Stimulated activated CD4-positive, alpha-beta T cell treated with anti-CD3 and anti-CD28 coated beads, Interleukin-15, amount 100 ng/mL, for 24 hours (primary cell): Measurements from ENCODE around the gene CDH4.

Experiments
- DNase-seq: peaks from one replicate; pipeline ENCODE4 v3.0.0-alpha.2; 2020

CDH4 gene

GRCh38 chr20:61567204-61567603 lies 315.1 kb downstream of the CDH4 start:
- DNase-seq = no peak

- DNase-seq = no peak
These were observed 317.8 kb downstream of the CDH4 start for GRCh38 chr20:61569825-61570224.

GRCh38 chr20:61570646-61571195 lies 318.7 kb downstream of the CDH4 start:
- no peak for DNase-seq

- DNase-seq = no peak
These were observed 319.2 kb downstream of the CDH4 start for GRCh38 chr20:61571221-61571620.

DNA sequence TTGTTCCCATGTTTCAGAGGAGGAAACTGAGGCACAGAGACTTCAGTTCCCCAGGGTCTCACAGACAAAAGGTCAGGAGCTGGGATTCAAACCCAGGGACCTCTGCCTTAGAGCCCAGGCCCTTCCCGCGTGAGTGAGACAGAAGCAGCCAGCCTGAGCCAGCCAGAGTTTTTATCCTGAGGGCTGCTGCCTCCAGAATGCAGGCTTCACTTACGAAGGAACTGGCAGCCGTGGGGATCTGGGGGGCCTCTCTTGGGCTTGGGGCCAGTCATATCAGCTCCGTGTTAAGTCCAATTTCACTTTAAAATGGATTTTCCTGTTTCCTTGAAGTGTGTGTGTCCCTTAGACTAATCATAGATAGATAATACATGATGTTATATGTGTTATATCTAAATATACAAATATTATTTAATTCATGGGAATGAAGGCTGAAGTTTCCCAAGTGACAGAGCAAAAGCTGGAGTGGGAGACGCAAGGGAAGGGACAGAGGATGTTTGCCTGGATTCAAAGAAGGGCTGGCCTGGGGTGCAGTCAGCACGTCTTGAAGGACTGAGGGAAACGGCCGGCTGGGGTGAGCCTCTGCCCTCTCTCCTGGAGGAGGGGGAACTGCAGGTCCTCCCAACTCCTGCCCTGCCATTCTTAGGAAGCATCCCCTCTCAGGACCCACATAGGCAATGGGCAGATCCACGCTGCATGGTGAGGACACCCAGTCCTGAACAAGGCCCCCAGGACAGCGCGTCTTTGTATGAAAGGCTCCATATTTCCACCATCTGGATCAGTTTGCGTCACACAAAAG lies 320.1 kb downstream of the CDH4 start:
- no peak for DNase-seq

DNA sequence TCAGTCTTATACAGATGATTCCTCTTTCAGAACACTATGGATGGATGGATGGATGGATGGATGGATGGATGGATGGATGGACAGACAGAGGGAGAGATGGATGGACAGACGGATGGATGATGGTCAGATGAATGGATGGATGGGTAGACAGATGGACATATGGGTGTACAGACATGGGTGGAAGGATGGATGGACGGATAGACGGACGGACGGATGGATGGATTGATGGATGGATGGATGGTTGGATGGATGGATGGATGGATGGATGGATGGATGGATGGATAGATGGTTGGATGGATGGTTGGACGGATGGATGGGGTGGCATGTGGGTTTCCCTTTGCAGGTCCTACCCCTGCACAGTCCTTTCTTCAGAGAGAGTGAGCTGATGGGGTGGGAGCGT lies 320.7 kb downstream of the CDH4 start:
- no peak for DNase-seq

DNA sequence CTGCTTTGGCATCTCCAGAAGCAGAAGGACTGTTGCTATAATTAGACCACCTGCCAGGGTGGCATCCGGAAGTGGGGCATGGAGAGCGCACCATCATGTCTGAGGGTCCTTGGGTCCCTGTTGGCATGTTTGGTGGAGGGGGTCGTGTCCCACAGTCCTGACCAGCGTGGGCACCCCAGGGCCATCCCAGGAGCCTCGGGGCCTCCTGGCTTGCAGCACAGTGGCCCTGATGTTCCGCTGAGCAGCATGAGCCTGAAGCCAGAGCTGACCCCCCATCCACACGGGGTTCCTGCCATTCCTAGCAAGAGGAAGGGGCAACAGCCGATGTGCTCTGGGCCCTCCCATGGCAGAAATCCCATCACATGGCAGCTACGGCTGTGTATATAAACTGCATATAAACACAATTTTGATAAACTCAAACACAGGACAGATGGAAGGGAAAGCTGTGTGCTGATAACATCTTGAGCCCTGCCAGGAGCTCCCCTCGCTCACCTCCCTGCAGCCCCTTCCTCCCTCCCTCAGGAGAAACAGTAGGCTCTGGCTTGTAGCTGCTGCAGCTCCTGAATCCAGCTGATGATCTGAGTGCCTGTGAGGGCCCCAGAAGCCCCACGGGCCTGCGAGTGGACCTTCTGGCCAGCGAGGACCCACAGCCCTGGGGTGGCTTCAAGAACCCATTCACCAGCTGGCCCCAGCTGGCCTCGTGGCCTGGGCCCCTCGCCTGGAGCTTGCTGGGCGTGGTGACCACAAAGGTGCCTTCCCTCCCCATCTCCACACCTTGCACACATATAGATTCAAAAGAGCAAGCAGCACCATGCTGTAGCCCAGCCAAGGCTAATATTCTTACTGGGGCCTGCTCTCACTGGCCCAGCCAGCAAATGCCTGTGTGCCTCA lies 321.6 kb downstream of the CDH4 start:
- no peak for DNase-seq

DNA sequence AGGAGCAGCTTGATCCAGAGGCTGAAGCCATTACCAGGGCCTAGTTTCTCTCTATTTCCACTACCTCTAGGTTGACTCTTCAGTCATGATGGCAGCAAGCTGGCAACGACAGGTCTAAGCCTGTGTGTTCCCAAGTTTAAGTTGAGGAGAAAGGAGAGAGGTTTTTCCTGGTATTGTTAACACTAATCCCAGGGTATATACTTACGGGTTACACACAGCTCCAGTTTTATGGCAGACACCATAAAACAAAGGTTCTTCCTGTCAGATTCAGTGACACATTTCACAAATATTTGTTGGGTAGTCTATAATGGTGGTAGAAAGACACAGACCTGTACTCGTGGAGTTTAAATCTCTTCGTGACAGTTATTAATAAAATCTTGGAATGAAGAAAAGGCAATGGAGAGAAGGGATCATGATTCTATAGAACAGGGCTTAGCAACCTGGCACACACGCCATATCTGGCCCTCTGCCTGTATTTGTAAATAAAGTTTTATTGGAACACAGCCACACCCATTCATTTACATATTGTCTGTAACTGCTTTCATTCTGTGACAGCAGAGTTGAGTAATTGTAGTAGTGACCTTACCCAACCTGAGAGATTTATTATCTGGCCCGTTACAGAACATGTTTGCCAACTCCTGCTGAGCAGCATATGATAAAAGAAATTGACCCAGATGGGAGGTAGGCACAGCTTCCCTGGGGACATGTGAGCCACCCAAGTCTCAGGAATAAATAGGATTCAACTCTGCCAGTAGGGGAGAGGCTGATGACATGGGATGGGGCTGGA lies 323.3 kb downstream of the CDH4 start:
- DNase-seq = no peak

DNA sequence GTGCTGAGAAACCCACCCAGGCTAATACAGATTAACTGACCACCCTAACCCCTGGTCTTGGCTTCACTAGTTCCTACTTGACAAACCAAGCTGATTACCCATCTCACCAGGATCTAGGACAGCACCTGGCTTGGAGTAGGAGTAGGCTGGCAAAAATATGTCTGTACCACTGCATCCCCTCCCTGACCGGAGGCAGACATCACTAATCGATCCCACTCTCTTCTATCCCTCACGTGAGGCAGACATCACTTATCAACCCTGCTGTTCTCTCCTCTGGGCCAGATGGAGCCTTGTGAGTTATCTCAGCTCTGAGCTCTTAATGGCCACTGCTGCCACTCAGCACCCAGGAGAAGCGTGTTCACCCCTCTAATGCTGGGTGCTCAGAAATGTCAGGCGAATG lies 324.3 kb downstream of the CDH4 start:
- DNase-seq = no peak

- no peak for DNase-seq
These were observed 325.0 kb downstream of the CDH4 start for GRCh38 chr20:61577065-61577464.

GRCh38 chr20:61579908-61580307 lies 327.8 kb downstream of the CDH4 start:
- DNase-seq = no peak

- no peak for DNase-seq
These were observed 329.1 kb downstream of the CDH4 start for GRCh38 chr20:61580958-61581824.

DNA sequence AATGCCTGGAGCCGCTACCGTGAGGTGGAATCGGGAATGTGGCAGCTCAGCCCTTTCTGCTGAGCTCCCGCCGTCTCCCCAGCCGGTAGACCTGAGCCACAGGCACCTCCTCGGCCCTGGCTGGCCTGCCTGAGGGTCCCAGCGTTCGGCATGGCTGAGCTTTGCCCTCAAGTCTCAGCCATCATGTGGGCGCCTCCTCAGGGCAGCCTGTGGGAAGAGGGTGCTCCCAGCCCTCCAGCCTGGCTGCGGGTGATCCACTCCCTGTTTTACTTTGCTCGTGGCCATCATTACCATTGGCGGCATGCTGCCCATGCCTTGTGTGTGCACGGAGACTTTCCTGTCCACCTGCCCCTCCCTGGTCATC lies 329.7 kb downstream of the CDH4 start:
- no peak for DNase-seq

DNA sequence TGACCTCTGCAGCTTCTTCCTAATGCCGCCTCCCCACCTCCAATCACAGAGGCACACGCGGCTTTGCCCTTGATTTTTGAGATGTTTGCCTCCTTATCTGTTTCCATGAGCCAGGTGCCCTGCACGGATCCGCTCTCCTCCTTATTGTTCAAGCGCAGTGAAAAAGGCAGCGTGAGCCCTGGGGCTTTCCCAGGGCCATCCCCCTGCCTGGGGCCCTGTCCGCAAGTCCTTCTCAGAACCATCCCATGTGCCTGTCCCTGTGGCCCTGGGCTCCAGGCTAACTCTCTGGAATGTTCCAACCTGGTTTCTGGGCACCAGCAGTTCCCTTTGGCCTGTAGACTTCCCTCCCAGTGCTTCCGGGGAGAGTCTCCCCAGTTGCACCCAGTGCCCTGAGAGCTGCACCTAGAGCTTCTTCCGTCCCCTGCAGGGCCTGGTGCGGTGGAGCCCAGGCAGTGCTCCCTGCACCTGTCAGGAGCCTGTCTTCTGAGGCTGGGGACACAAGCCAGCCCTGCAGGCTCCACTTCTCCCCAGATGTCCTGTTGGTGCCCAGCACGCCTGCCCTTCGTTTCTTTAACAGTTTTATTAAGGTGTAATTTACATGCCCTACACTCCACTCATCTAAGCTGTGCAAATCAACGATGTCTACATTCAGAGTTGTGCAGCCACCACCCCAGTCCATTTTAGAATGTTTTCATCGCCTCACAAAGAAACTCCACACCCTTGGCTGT lies 330.3 kb downstream of the CDH4 start:
- no peak for DNase-seq

GRCh38 chr20:61583356-61583755 lies 331.3 kb downstream of the CDH4 start:
- no peak for DNase-seq

DNA sequence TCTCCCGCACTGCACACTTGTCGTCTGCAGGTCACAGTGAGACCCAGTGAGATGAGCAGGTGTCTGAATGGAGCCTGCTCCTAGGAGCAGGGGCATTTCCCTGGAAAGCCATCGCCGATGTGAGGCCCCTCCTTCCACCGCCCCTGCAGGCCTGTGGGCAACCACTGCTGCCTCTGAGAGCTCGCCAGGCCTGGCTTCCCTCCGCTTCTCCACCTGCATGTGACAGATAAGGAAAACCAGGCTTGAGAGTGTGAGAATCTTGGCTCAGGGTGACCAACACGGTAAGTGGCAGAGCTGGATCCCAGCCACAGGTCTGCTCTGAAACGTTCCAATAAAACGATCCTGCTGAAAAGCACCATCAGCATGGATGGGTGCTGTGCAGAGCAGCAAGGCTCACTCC lies 332.8 kb downstream of the CDH4 start:
- DNase-seq = no peak

DNA sequence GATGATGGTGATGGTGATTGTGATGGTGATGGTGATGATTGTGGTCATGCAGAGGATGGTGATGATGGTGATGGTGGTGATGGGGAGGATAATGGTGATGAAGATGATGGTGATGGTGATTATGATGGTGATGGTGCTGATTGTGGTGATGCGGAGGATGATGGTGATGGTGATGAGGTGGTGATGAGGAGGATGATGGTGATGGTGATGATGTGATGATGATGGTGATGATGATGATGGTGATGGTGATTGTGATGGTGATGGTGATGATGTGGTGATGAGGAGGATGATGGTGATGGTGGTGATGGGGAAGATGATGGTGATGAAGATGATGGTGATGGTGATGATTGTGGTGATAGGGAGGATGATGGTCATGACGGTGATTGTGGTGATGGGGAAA lies 333.7 kb downstream of the CDH4 start:
- DNase-seq = no peak

DNA sequence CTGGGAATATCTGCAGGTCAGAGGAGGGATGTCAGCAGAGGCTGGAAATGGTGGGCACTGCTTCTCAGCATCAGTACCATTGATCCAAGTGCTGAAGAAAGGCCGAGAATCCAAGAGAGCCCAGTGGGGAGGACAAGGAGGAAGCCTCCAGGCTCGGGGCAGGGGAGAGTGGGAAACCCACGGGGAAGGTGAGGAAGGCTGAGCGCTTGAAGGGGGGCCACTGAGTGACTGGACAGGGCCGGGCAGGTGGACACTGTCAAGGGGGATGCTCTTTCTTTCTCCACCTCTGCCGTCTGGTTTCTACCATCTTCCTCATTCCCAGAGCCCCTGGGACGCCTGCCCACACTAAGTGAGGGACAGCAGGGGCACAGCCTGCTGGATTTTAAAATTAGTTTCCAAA lies 335.0 kb downstream of the CDH4 start:
- DNase-seq = no peak

- DNase-seq = no peak
These were observed 335.7 kb downstream of the CDH4 start for GRCh38 chr20:61587681-61588289.

DNA sequence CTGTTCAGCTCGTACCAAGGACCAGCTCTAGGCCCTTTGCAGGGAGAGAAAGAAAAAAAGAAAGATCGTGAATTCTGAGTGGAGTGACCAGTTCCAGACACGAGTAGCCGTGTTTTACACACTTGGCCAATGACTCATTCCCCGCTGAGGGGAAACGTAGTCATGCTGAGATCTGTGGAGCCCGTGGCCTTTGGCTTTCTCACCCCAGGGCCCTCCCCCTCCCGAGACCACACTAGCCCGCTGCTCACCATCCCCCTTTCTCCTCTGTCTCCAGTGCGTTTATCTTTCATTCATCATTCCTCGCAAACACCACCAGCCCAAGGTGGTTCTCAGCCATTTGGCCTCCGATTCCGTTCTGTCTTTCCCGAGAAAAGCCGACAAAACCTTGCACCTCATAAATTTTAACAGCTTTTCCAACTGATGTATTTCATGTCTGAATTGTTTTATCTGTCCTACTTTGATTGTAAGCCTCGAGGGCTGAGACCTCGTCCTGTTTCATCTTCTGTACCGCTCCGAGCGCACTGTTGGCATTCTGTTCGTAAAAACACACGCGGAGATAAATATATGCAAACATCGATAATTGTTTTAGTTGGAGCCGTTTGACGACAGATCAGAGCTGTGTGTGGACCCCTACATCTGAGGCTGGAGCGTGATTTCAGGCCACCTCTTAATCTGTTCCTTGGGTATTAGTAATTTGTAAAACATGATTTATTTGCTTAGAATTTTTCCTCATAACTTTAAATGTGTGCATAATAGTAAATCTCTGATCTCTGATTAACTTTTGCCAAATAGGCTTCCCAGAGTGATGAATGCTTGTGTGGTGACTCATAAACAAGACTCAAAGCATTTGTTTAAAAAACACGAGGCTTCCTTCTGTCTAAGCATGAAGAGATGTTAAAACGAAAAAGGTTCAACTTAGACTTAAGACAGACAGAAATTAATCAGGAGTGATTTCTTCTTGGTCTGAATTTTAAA lies 336.6 kb downstream of the CDH4 start:
- no peak for DNase-seq
